Measurements from ENCODE around the gene SOX9. TPM values are rescaled to one million over a fixed set of nuclear protein-coding genes. Genes with fewer than 3 reads are reported as not detected.

SOX9 gene
- total RNA-seq, 2 donors from 2014 or later, result 0.46 to 1.3 TPM

- WGBS, 2 experiments (ENCODE audit: insufficient coverage in 1 of 2, insufficient read length in 1 of 2), result 84% methylated on average over 3 of the region's 3 CpGs; no CpG with 5 or more reads in 1 of the 2 experiments
- Histone ChIP-seq H3K9ac (ENCODE audit: extremely low read depth, low read length, poor library complexity, severe bottlenecking) (no peak overlapping the region), H3K27ac (ENCODE audit: low read depth, low read length) (no peak overlapping the region), H3K4me1 (ENCODE audit: control insufficient read depth, insufficient read depth, low read length) (no peaks in the 10 kb centered on the region), H3K36me3 (ENCODE audit: control insufficient read depth, insufficient read depth, low read length) (no peaks in the 10 kb centered on the region), H3K27me3 (ENCODE audit: control insufficient read depth, insufficient read depth, low read length, poor library complexity, severe bottlenecking) (no peaks in the 10 kb centered on the region), H3K9me3 (ENCODE audit: control insufficient read depth, low read length) (peaks cover 8% of the 10 kb centered on the region), H3K4me3 (ENCODE audit: low read length) (no peak overlapping the region)
- Mint-ChIP-seq H3K4me3 (no peak overlapping the region), H3K9me3 (peaks cover 3% of the 10 kb centered on the region), H3K4me1 (peaks cover 3% of the 10 kb centered on the region), H3K36me3 (ENCODE audit: low read depth) (no peaks in the 10 kb centered on the region), H3K27me3 (ENCODE audit: insufficient read depth) (peaks cover 13% of the 10 kb centered on the region), H3K27ac (no peak overlapping the region)
- no peak for DNase-seq
- no peak for TF ChIP-seq CTCF (conservative IDR thresholded peaks at IDR 0.05)
Observed at GRCh38 chr17:72164158-72164739, 43.4 kb downstream of the SOX9 start.

- Mint-ChIP-seq H3K9me3 (peaks cover 3% of the 10 kb centered on the region), H3K4me1 (peaks cover 3% of the 10 kb centered on the region), H3K36me3 (ENCODE audit: low read depth) (no peaks in the 10 kb centered on the region), H3K27ac (no peak overlapping the region), H3K4me3 (no peak overlapping the region), H3K27me3 (ENCODE audit: insufficient read depth) (peaks cover 14% of the 10 kb centered on the region)
- DNase-seq, result peak; percentile 70
- Histone ChIP-seq H3K27ac (ENCODE audit: low read depth, low read length) (peak overlapping the region; percentile 22), H3K27me3 (ENCODE audit: control insufficient read depth, insufficient read depth, low read length, poor library complexity, severe bottlenecking) (no peaks in the 10 kb centered on the region), H3K9ac (ENCODE audit: extremely low read depth, low read length, poor library complexity, severe bottlenecking) (no peak overlapping the region), H3K36me3 (ENCODE audit: control insufficient read depth, insufficient read depth, low read length) (no peaks in the 10 kb centered on the region), H3K9me3 (ENCODE audit: control insufficient read depth, low read length) (peaks cover 8% of the 10 kb centered on the region), H3K4me3 (ENCODE audit: low read length) (no peak overlapping the region), H3K4me1 (ENCODE audit: control insufficient read depth, insufficient read depth, low read length) (no peaks in the 10 kb centered on the region)
- 66 to 75% methylated on average over 8 to 9 of the region's 9 CpGs for WGBS, 2 experiments (ENCODE audit: insufficient coverage in 1 of 2, insufficient read length in 1 of 2)
- TF ChIP-seq CTCF (conservative IDR thresholded peaks at IDR 0.05), result no peak
Observed at GRCh38 chr17:72165192-72165866, 44.5 kb downstream of the SOX9 start.

- Histone ChIP-seq H3K36me3 (ENCODE audit: control insufficient read depth, insufficient read depth, low read length) (no peaks in the 10 kb centered on the region), H3K9ac (ENCODE audit: extremely low read depth, low read length, poor library complexity, severe bottlenecking) (no peak overlapping the region), H3K4me3 (ENCODE audit: low read length) (no peak overlapping the region), H3K4me1 (ENCODE audit: control insufficient read depth, insufficient read depth, low read length) (no peaks in the 10 kb centered on the region), H3K27me3 (ENCODE audit: control insufficient read depth, insufficient read depth, low read length, poor library complexity, severe bottlenecking) (no peaks in the 10 kb centered on the region), H3K9me3 (ENCODE audit: control insufficient read depth, low read length) (peaks cover 8% of the 10 kb centered on the region), H3K27ac (ENCODE audit: low read depth, low read length) (peak overlapping the region; percentile 22)
- TF ChIP-seq CTCF (conservative IDR thresholded peaks at IDR 0.05), result no peak
- Mint-ChIP-seq H3K4me1 (peaks cover 3% of the 10 kb centered on the region), H3K4me3 (no peak overlapping the region), H3K9me3 (peaks cover 3% of the 10 kb centered on the region), H3K27ac (no peak overlapping the region), H3K27me3 (ENCODE audit: insufficient read depth) (peaks cover 14% of the 10 kb centered on the region), H3K36me3 (ENCODE audit: low read depth) (no peaks in the 10 kb centered on the region)
- 78 to 89% methylated on average over 6 to 12 of the region's 12 CpGs for WGBS, 2 experiments (ENCODE audit: insufficient coverage in 1 of 2, insufficient read length in 1 of 2)
- peak; percentile 61 for DNase-seq
Observed at GRCh38 chr17:72165867-72166439, 45.1 kb downstream of the SOX9 start.

Data from endodermal cell (in vitro differentiated cells).